ENCODE results near the gene SHB.

- no peak for TF ChIP-seq CTCF (IDR thresholded peaks at IDR 0.05)
- TF ChIP-seq POLR2A (IDR thresholded peaks at IDR 0.05), result no peak
- no peak for TF ChIP-seq EP300 (IDR thresholded peaks at IDR 0.05)
- TF ChIP-seq POLR2AphosphoS5 (IDR thresholded peaks at IDR 0.05), result no peak
These were observed 113.1 kb downstream of the SHB start for GRCh38 chr9:37955781-37956422.
